ENCODE data around the gene TIPARP. TPM values are rescaled to one million over a fixed set of nuclear protein-coding genes. Genes with fewer than 3 reads are reported as not detected.

TIPARP gene
- total RNA-seq, 1 experiment from 2014 or later, result 116 TPM

- TF ChIP-seq EZH2 (IDR thresholded peaks at IDR 0.05; ENCODE audit: borderline replicate concordance, low read depth, low read length, poor library complexity, severe bottlenecking), result no peak
- TF ChIP-seq, protein P1, sequence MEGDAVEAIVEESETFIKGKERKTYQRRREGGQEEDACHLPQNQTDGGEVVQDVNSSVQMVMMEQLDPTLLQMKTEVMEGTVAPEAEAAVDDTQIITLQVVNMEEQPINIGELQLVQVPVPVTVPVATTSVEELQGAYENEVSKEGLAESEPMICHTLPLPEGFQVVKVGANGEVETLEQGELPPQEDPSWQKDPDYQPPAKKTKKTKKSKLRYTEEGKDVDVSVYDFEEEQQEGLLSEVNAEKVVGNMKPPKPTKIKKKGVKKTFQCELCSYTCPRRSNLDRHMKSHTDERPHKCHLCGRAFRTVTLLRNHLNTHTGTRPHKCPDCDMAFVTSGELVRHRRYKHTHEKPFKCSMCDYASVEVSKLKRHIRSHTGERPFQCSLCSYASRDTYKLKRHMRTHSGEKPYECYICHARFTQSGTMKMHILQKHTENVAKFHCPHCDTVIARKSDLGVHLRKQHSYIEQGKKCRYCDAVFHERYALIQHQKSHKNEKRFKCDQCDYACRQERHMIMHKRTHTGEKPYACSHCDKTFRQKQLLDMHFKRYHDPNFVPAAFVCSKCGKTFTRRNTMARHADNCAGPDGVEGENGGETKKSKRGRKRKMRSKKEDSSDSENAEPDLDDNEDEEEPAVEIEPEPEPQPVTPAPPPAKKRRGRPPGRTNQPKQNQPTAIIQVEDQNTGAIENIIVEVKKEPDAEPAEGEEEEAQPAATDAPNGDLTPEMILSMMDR (conservative IDR thresholded peaks at IDR 0.05; ENCODE audit: low read depth, low read length), result no peak
- ChIA-PET POLR2A (ENCODE audit: low non-redundant PET) (no interaction called here), CTCF (no interaction called here)
- Histone ChIP-seq H3K4me1 (ENCODE audit: insufficient read depth, low read length, poor library complexity, severe bottlenecking) (peaks cover 14% of the 10 kb centered on the region), H3K27ac (ENCODE audit: low read depth, low read length, poor library complexity, severe bottlenecking) (no peak overlapping the region), H3K4me3 (ENCODE audit: low read depth, low read length, poor library complexity, severe bottlenecking) (no peak overlapping the region), H3K36me3 (ENCODE audit: insufficient read depth, low read length, poor library complexity, severe bottlenecking) (no peaks in the 10 kb centered on the region), H3K9me3 (ENCODE audit: low read depth, low read length, poor library complexity, severe bottlenecking) (no peaks in the 10 kb centered on the region), H3K27me3 (replicated peaks; ENCODE audit: insufficient read depth, low read depth, low read length, poor library complexity) (no peaks in the 10 kb centered on the region)
- intact Hi-C loops (cut with micrococcal nuclease; ENCODE audit: unreplicated experiment), result no loop called here
- no TSS peak for BruUV-seq (replicated peaks)
- DNase-seq (ENCODE audit: low spot score), result no peak
Measured at GRCh38 chr3:156633335-156633734, 41.1 kb upstream of the TIPARP start.

DNA sequence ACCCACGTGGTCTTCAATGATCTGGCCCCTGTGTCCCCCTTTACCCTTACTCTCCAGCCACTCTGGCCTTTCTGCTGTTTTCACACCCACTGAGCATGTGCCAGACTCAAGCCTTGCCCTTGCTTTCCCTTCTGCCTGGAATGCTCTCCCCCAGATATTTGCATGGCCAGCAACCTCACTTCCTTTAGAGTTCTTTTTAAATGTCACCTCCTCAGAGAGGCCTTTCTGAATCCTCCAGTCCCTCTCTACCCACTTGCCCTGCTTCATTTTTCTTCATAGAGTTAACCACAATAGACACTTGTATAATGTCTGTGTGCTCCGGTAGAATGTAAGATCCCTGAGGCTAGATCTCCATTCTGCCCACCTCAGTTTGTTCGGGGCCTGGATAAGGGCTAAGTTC, 39.4 kb upstream of the TIPARP start:
- intact Hi-C loops (cut with micrococcal nuclease; ENCODE audit: unreplicated experiment), result no loop called here
- no peak for DNase-seq (ENCODE audit: low spot score)
- ChIA-PET POLR2A (ENCODE audit: low non-redundant PET) (no interaction called here), CTCF (no interaction called here)
- no TSS peak for BruUV-seq (replicated peaks)
- no peak for TF ChIP-seq EZH2 (IDR thresholded peaks at IDR 0.05; ENCODE audit: borderline replicate concordance, low read depth, low read length, poor library complexity, severe bottlenecking)
- TF ChIP-seq, protein P1 (conservative IDR thresholded peaks at IDR 0.05; ENCODE audit: low read depth, low read length), result no peak
- peaks cover 7% of the 10 kb centered on the region for H3K4me1 ChIP-seq (ENCODE audit: insufficient read depth, low read length, poor library complexity, severe bottlenecking)
- H3K36me3 ChIP-seq (ENCODE audit: insufficient read depth, low read length, poor library complexity, severe bottlenecking), result no peaks in the 10 kb centered on the region
- H3K9me3 ChIP-seq (ENCODE audit: low read depth, low read length, poor library complexity, severe bottlenecking), result no peaks in the 10 kb centered on the region
- no peak overlapping the region for H3K27ac ChIP-seq (ENCODE audit: low read depth, low read length, poor library complexity, severe bottlenecking)
- H3K27me3 ChIP-seq (replicated peaks; ENCODE audit: insufficient read depth, low read depth, low read length, poor library complexity), result no peaks in the 10 kb centered on the region
- no peak overlapping the region for H3K4me3 ChIP-seq (ENCODE audit: low read depth, low read length, poor library complexity, severe bottlenecking)

GRCh38 chr3:156635973-156636372, 38.4 kb upstream of the TIPARP start:
- Histone ChIP-seq H3K4me3 (ENCODE audit: low read depth, low read length, poor library complexity, severe bottlenecking) (no peak overlapping the region), H3K9me3 (ENCODE audit: low read depth, low read length, poor library complexity, severe bottlenecking) (no peaks in the 10 kb centered on the region), H3K4me1 (ENCODE audit: insufficient read depth, low read length, poor library complexity, severe bottlenecking) (no peaks in the 10 kb centered on the region), H3K27ac (ENCODE audit: low read depth, low read length, poor library complexity, severe bottlenecking) (no peak overlapping the region), H3K27me3 (replicated peaks; ENCODE audit: insufficient read depth, low read depth, low read length, poor library complexity) (no peaks in the 10 kb centered on the region), H3K36me3 (ENCODE audit: insufficient read depth, low read length, poor library complexity, severe bottlenecking) (no peaks in the 10 kb centered on the region)
- intact Hi-C loops (cut with micrococcal nuclease; ENCODE audit: unreplicated experiment), result no loop called here
- DNase-seq (ENCODE audit: low spot score), result no peak
- no TSS peak for BruUV-seq (replicated peaks)
- TF ChIP-seq EZH2 (IDR thresholded peaks at IDR 0.05; ENCODE audit: borderline replicate concordance, low read depth, low read length, poor library complexity, severe bottlenecking), result no peak
- CTCF ChIA-PET, result no interaction called here
- POLR2A ChIA-PET (ENCODE audit: low non-redundant PET), result no interaction called here

GRCh38 chr3:156637480-156638022, 36.8 kb upstream of the TIPARP start:
- BruUV-seq (replicated peaks), result no TSS peak
- POLR2A ChIA-PET (ENCODE audit: low non-redundant PET), result interaction anchor here (0.6 kb wide), 1 partner anchor 73 kb away, joined by 3 read pairs; no protein-coding TSS in a partner anchor
- Histone ChIP-seq H3K27me3 (replicated peaks; ENCODE audit: insufficient read depth, low read depth, low read length, poor library complexity) (no peaks in the 10 kb centered on the region), H3K9me3 (ENCODE audit: low read depth, low read length, poor library complexity, severe bottlenecking) (no peaks in the 10 kb centered on the region), H3K36me3 (ENCODE audit: insufficient read depth, low read length, poor library complexity, severe bottlenecking) (no peaks in the 10 kb centered on the region), H3K4me3 (ENCODE audit: low read depth, low read length, poor library complexity, severe bottlenecking) (no peak overlapping the region), H3K27ac (ENCODE audit: low read depth, low read length, poor library complexity, severe bottlenecking) (no peak overlapping the region), H3K4me1 (ENCODE audit: insufficient read depth, low read length, poor library complexity, severe bottlenecking) (peaks cover 2% of the 10 kb centered on the region)
- intact Hi-C loops (cut with micrococcal nuclease; ENCODE audit: unreplicated experiment), result no loop called here
- CTCF ChIA-PET, result no interaction called here
- TF ChIP-seq, protein P1 (conservative IDR thresholded peaks at IDR 0.05; ENCODE audit: low read depth, low read length), result no peak
- TF ChIP-seq EZH2 (IDR thresholded peaks at IDR 0.05; ENCODE audit: borderline replicate concordance, low read depth, low read length, poor library complexity, severe bottlenecking), result no peak
- DNase-seq (ENCODE audit: low spot score), result no peak

Measured in A673 (cell line).